HG03354 (cell line): ENCODE results near the gene ATIC.
"Not testable (repeated sequence)": the region's sequence is repeated elsewhere in the genome, so short reads cannot be mapped to it uniquely, and the experiment has no call there.

Experiments
- ATAC-seq: cut with Tn5 transposase; IDR thresholded peaks from one replicate; pipeline ENCODE4 v1.9.1; 2021; ENCODE audit warnings: mild to moderate bottlenecking; ENCODE audit not compliant: unreplicated experiment, poor library complexity, severe bottlenecking

ATIC gene

GRCh38 chr2:215358891-215359575 lies 47.2 kb downstream of the ATIC start:
- no peak for ATAC-seq

GRCh38 chr2:215359576-215359922 lies 47.7 kb downstream of the ATIC start:
- ATAC-seq, result no peak

GRCh38 chr2:215360059-215360458 lies 48.2 kb downstream of the ATIC start:
- ATAC-seq, result not testable (repeated sequence)

- no peak for ATAC-seq
Observed at GRCh38 chr2:215360596-215360995, 48.7 kb downstream of the ATIC start.

GRCh38 chr2:215361211-215361875 lies 49.5 kb downstream of the ATIC start:
- no peak for ATAC-seq

- no peak for ATAC-seq
Observed at GRCh38 chr2:215361876-215362561, 50.2 kb downstream of the ATIC start.

- no peak for ATAC-seq
Observed at GRCh38 chr2:215362562-215362904, 50.7 kb downstream of the ATIC start.

- no peak for ATAC-seq
Observed at GRCh38 chr2:215363039-215363438, 51.2 kb downstream of the ATIC start.

- no peak for ATAC-seq
Observed at GRCh38 chr2:215363461-215364156, 51.8 kb downstream of the ATIC start.

GRCh38 chr2:215364157-215365155 lies 52.6 kb downstream of the ATIC start:
- no peak for ATAC-seq

- no peak for ATAC-seq
Observed at GRCh38 chr2:215365184-215365658, 53.4 kb downstream of the ATIC start.

GRCh38 chr2:215366440-215367032 lies 54.7 kb downstream of the ATIC start:
- ATAC-seq, result no peak

- no peak for ATAC-seq
Observed at GRCh38 chr2:215367662-215368492, 56.0 kb downstream of the ATIC start.

- ATAC-seq, result no peak
Observed at GRCh38 chr2:215368493-215368809, 56.6 kb downstream of the ATIC start.

GRCh38 chr2:215369181-215369760 lies 57.4 kb downstream of the ATIC start:
- no peak for ATAC-seq

- no peak for ATAC-seq
Observed at GRCh38 chr2:215370112-215370965, 58.5 kb downstream of the ATIC start.
